ENCODE results near the gene OR2S2.
A peak's percentile ranks its signal among the peaks of the same experiment; 100 is the strongest.
"Not testable (repeated sequence)": the region's sequence is repeated elsewhere in the genome, so short reads cannot be mapped to it uniquely, and the experiment has no call there.

The OR2S2 gene, protein sequence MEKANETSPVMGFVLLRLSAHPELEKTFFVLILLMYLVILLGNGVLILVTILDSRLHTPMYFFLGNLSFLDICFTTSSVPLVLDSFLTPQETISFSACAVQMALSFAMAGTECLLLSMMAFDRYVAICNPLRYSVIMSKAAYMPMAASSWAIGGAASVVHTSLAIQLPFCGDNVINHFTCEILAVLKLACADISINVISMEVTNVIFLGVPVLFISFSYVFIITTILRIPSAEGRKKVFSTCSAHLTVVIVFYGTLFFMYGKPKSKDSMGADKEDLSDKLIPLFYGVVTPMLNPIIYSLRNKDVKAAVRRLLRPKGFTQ

DNA sequence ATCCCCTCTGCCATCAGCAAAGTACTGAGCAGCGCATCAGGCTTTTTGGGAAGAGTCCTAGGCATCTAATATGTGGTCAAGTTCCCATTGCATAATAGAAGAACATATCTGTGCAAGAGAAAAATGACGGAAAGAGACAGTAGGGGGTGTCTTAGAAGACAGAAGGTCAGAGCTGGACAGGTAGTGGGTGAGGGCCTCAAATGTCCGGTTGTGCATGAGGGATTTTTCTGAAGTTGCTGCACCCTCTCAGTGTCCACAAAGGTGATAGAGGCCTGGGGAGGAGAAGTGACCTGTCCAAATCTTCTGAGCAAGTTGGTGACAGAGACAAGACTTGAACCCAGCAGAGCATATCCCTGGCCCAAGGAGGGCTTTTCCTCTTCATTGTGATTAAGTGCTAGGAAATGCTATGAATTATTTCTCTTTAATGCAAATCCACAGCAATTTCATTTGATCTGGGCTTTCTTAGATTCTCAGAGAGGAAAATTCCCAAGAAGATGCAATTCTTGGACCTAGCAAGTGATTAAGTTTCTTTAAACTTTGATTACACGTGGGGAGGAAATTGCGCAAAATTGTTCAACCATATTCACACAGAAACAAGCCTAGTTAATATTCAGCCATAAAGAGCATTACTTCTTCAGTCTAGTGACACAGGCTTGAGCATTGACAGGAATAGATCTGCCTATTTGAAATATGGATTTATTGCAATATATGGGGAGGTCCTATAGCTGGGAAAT is at the start of gene OR2S2:
TSS of gene OR2S2 (minus strand) at position 51 of the 734 bp plus-strand sequence. CDS start 56 bp downstream, outside the sequence.
- DNase-seq, result no peak

DNA sequence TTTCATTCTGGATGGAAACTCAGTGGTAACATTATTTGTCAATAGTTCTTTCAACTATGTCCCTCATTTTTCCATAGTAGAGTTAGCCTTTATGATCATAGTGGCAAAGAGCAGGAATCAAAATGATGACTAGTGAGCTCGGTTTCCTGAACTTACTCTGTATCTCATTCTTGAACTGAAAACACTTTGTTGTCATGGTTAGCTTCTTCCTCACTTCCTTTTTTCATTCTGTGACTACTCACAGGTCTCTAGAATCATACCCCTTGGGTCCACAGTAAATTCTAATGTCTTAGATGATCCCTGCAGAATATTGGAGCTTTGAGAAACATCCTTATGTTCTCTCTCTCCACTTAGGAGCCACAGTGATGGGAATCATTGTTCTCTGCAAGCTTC is 49.4 kb upstream of the OR2S2 start:
- DNase-seq, result no peak

DNA sequence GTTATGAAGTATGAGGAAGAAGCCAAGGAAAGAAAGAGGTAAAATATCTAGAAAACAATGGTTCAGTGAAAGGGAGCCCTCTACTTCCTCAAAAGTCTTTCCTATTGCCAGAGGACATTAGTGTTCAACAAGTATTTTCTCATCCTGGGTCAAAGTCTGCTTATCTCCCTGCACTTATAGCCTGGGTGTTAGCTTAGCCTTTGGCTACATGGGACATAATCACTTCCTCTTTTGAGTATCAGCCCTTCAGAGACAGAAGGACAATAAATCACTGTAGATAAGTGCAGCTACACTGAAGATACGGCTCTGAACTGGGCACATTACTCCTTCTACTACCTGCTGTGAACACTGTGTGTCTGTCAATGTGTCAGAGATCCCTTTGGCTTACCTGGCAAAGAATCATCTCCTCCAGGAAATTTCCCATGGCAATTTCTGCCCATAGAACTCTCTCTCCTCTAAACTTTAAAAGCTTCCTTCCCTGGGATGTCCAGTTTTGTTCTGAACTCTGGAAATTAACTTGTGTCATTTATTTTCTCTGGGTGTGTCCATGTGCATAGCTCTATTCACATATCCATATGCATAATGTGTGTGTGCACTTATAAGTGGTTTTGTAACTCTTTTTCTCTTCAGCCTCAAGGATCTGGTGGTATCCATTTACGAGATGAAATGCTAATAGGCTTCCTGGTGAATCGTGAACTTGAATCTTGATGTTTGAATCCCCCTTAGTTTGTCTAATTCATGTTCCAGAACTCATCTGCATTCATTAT is 48.8 kb upstream of the OR2S2 start:
- DNase-seq, result no peak

DNA sequence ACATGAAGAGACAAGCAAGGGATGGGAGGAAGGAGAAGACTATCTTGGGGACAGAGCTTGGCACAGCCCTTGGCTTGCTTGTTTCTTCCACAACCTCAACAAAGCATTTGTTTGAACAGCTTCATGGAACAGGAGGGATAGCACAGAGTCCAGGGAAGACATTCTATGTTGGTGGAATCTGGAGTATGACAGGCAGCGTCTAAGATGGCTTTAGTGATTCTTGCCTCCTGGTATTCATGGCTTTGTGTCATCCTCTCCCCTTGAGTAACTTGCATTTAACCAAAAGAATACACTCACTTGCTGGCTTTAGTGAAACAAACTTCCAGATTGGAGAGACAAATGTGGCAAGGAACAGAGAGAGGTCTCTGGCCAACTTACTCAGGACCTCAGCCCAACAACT is 47.9 kb upstream of the OR2S2 start:
- no peak for DNase-seq

DNA sequence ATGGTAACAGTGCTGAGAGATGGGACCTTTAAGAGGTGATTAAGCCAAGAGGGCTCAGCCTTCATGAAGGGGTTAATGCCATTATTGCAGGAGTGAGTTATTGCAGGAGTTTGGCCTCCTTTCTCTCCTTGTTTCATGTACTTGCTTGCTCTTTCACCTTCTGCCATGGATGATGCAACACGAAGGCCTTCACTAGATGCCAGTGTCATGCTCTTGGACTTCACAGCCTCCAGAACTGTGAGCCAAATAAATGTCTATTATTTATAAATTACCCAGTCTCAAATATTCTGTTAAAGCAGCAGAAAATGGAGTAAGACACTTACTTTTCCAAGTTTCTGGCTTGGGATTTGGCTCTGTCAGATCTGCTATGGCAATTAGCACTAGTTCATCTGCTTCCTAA is 40.4 kb upstream of the OR2S2 start:
- DNase-seq, result no peak

DNA sequence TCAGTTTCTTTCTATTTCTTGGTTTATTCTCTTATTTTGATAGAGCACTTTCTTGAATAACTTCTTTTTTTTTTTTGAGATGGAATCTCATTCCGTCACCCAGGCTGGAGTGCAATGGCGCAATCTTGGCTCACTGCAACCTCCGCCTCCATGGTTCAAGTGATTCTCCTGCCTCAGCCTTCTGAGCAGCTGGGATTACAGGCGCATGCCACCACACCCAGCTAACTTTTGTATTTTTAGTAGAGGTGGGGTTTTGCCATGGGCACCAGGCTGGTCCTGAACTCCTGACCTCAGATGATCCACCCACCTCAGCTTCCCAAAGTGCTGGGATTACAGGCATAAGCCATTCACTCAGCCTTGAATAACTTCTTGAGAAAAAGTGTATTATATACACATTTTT is 39.1 kb upstream of the OR2S2 start:
- DNase-seq, result not testable (repeated sequence)

DNA sequence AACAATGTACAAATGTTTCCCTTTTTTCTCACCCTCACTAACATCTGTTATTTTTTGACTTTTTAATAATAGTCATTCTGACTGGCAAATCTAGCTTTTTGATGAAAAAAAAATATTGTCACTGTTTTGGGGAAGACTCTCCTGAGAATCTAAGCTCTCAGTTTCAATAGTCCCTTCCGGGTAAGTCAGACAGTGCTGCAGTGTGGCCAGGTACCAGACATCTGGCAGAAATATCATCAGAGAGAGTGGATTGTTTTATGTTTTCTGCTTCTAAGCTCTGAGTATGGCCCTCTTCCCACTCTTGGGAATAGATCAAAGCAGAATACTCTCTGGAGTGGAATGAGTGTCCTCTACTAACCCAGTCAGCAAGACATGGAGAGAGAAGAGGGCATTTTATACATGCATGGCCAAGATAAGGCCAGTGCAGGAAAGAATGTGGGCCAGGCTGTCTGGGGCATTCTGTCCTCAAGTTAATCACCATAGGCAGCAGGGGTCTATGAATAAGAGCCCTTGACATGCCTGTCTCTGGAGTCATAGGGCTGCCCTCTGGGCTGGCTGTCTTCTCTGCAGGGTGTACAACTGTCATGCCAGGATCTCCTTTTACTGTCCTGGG is 38.5 kb upstream of the OR2S2 start:
- peak; percentile 86 for DNase-seq

DNA sequence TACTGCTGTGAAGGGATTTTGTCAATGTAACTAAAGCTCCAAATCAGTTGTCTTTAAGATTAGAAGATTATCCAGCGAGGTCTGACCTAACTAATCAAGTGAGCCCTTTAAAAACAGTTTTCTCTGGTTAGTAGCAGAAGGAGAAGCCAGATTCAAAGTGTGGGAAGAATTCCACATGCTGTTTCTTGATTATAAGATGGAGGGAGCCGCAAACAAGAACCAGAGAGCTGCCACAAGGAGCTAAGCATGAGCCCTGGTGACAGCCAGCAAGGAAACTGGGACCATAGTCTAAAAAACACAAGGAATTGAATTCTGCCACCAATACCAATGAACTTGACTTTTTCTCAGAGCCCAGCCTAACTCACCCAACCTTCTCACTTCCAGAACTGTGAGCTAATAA is 37.0 kb upstream of the OR2S2 start:
- DNase-seq, result no peak

DNA sequence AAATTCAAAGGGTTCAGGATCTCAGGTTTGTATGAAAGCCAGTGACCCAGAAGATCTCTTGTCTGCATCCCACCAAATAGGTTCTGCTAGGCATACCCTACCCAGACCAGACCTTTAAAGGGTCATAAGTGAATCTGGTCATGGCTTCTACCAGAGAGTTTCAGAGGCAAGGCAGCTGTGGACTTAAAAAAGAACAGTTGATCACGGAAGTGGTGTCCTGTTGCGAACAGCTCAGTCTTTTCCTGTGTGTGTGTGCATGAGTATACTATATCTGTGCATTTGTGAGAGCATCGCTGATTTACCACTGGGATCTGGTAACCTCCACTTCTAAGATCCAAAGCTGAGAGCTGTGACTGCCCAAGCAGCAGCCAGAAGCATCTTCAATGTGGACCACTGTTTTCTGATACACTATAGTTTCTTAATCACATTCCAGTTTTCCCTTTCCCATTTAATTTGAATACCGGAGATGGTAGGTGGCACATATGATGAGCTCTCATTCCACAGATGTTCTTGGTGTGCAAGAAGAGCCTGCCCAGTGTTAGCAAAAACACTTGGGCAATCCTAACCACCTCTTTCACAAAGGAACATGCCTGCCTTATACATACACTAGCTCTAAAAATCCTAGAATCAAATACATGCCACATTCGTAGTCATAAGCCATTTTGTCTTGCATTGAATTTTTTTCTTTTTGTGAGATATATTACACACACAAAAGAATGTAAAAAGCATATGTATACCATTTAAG is 36.2 kb upstream of the OR2S2 start:
- no peak for DNase-seq

DNA sequence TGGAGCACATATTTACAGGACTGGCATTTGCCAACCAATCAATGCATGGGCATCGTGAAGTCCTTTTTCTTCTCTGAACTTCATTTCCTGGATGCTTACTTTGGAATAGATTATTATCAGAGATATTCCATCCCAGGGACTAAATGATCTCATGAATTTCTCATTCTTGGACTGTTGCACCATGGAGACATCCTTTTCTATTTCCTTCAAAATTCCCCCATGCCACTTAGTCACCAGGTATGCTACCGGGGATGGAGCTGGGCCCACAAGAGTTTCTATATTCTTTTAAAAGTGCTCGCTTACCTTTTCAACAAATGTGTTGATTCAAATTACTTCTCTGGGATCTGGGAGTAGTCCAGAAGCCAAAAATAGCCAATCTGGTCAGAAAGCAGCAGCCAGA is 35.2 kb upstream of the OR2S2 start:
- DNase-seq, result not testable (repeated sequence)

DNA sequence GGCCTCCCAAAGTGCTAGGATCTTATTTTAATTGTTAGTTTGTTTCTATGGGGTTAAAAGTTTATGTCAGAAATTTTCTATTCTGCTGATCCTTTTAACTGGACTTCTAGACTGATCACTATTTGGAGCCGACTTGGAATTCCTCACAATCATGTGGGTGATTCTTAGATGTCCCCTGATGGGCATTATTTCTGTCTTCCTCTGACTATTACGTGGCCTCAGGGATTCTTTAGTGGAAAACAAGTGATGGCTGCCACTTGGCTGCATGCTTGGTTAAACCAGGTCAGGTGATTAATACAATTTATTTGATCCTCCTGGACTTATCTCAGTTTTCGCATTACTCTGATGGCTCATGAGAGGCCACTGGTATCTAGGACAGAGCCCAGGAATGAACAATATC is 32.2 kb upstream of the OR2S2 start:
- DNase-seq, result no peak

DNA sequence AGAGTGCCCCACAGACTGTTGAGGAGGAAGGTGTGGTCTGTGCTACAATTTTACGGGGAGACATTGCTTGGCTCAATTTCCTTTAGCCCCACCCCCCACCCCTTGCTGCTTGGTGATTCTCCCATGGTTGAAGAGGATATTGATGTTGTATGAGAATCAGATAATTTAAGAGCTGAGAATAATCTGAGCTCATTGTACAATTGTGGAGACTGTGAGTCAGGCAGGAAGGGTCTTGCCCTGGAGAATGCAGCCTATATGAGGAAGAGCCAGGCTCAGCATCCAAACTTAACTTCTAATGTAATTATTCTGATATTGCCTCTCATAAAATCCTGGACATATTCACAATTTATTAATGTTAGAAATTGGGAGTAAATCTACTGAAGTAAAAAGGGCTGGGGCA is 26.1 kb upstream of the OR2S2 start:
- DNase-seq, result no peak

DNA sequence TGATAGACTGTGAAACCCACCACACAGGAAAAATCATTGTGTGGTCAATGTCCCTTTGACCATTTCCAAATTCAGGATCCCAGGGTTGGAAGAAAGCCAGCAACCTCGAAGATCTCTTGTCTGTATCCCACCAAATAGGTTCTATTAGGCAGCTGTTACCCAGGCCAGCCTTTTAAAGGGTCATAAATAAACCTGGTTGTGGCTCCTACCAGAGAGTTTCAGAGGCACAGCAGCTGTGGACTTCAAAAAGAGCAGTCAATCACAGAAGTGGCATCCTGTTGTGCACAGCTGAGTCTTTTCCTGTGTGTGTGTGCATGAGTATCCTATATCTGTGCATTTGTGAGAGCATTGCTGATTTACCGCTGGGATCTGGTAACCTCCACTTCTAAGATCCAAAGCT is 23.7 kb upstream of the OR2S2 start:
- no peak for DNase-seq

DNA sequence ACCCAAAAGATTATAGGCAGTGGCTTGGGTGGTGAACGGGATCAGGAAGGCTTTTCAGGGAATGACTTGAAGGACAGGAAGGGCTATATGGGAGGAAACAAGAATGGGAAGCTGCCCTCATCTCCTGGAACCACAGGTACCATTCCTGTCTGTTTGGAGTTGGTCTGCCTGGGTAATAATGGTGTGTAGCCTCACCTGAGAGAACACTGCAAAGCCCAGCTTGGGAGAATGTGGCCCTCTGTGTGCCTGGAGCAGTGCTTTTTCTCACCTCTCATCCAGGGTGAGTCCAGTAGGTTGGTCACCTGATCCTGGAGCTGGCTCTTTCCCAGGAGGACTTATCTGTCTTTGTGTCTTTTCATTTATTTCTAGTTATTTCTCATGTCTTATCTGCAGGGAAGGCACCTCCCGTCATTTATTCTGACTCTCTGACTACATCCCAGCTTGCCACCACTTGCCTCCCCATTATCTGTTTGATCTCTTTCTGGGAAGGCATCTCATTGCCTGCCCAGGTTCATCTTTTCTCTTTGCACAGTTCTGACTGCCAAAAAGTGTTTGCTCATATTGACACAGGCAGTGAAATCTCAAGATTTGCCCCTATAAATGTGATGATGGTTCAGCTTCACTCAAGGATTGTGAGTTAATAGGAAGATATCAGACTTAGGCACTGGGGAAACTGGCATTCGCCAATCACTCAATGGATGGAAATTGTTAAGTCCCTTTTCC is 22.5 kb upstream of the OR2S2 start:
- DNase-seq, result no peak

DNA sequence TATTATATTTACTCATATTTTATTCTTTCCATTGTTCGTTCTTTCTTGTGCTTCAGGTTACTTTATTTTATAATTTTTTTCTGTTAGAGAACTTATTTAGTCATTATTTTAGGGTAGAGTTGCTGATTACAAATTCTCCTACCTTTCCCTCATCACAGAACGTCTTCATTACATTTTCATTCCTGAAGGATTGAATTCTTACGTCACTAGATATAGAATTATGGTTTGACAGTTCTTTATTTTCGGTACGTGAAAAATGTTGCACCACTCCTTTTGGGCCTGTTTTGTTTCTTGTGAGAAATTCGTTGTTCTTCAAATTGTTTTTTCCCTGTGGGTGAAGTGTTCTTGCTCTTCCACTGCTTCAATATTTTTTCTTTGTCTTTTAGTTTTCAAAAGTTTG is 20.8 kb upstream of the OR2S2 start:
- DNase-seq, result no peak

DNA sequence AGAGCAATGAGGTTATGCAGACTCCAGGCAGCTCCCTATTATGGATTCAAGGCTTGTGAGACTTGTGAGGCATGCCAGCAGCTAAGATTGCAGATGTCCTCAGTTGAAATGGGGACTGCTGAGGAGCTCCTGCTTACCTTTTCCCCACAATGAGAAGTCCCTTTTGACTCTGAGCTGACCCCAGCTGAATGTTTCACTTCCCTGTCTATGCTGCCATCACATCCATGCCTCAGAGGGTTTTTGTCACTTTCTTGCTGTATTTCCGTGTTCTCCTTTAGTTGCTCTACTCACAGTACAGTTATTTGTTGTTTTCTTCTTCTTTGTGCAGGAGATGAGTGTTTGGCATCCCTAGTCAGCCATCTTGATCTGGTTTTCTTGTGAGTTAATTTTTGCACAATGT is 18.8 kb upstream of the OR2S2 start:
- DNase-seq, result no peak

DNA sequence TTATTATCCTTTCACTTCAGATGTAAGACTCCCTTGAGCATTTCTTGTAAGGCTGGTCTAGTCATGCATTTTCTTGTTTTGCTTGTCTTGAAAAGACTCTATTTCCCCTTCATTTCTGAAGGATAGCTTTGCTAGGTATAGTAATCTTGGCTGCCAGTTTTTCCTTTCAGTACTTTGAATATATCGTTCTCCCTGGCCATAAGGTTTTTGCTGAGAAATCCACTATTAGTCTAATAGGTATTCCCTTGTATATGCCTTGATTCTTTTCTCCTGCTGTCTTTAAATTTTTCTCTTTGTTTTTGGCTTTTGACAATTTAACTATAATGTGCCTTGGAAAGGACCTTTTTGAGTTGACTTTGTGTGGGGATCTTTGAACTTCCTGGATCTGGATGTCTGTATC is 16.8 kb upstream of the OR2S2 start:
- no peak for DNase-seq

DNA sequence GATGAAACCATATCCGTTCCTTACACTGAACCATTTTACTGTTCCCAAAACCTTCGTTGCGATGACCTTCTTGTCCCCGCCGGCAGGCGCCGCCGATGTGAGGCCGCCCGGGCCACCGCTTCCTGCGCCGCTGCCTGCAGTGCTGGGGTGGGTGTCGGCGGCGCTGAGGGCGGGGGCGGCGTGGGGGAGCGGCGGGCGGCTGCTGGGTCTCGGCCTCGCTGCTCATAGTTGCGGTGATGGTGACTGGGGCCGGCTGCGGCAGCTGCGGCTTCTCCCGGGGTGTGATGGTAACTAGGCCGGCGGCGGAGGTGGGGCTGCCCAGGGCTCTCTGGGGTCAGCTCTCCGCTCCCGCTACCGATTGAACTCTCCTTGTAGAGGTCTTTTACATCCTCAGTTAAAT is 14.1 kb upstream of the OR2S2 start:
- peak; percentile 82 for DNase-seq

DNA sequence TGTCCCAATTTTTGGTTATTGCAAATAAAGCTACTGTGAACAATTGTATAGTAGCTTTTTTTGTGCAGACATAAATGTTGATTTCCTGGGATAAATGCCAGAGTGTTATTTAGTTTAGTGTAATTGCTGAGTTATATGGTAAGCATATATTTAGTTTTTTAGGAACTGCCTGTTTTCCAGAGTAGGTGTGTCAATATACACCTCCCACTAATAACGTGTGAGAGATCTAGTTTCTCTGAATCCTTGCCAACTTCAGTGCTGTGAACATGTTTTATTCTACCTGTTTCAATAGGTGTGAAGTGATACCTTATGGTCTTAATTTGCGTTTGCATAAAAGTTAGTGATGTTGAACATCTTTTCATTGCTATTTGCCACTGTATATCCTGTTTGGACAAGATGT is 9.1 kb upstream of the OR2S2 start:
- no peak for DNase-seq

DNA sequence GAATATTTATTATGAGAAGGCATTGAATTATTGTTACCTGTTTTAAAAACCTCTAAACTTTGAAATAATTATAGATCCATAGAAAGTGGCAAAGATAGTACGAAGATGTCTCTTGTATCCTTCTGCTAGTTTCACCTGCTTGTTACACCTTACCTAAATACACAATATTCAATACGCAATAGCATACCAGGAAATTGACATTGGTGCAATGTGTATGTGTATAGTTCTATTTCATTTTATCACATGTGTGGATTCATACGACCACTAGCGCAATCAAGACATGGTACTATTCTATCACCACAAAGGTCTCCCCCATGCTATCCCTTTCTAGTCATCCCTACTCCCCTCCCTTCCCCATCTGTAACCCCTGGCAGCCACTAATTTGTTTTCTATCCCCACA is 8.5 kb upstream of the OR2S2 start:
- DNase-seq, result no peak

DNA sequence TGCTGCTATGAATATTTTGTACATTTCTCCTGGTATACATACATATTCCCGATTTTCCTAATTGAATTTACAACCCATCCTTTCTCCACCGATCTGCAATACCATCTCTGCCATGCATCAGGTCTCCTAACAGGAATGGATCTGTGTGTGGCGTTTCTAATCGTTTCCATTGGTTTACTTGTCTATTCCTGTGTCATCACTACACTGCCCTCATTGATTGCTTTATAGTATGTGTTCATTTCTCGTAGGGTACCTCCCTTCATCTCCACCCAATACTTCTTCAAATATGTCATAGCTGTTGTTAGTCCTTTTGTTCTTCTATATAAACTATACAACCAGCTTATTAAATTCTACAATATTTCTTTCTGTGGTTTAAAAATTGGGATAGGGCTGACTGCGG is 7.1 kb upstream of the OR2S2 start:
- DNase-seq, result no peak
